ENCODE results near the gene SVOPL. TPM values are rescaled to one million over a fixed set of nuclear protein-coding genes. Genes with fewer than 3 reads are reported as not detected.
"Not testable (repeated sequence)": the region's sequence is repeated elsewhere in the genome, so short reads cannot be mapped to it uniquely, and the experiment has no call there.

Gene SVOPL
- total RNA-seq, 1 experiment from 2014 or later = not detected

- ATAC-seq (no peak), DNase-seq (ENCODE audit: low read depth, low spot score) (no peak)
- POLR2A ChIA-PET = no interaction called here
- no TSS peak for BruUV-seq (replicated peaks)
- Histone ChIP-seq H3K9me3 (ENCODE audit: control insufficient read depth, insufficient read depth, low read depth, low read length) (no peaks in the 10 kb centered on the region), H3K27ac (ENCODE audit: low read length) (no peak overlapping the region), H3K4me1 (ENCODE audit: control insufficient read depth, insufficient read depth, low read length) (no peaks in the 10 kb centered on the region), H3K36me3 (ENCODE audit: control insufficient read depth, insufficient read depth, low read length) (no peaks in the 10 kb centered on the region), H3K27me3 (ENCODE audit: control insufficient read depth, insufficient read depth, low read length) (peaks cover 10% of the 10 kb centered on the region; the same call in 1 of the 2 replicates), H3K4me3 (ENCODE audit: low read depth in 2 of 2, low read length in 2 of 2) (no peak overlapping the region)
- in situ Hi-C loops (cut with HindIII; ENCODE audit: low pct_unique_long_range_greater_than_20kb, low sequenced_read_pairs) = no loop called here
- intact Hi-C loops (cut with micrococcal nuclease; ENCODE audit: unreplicated experiment) = no loop called here
- no peak for TF ChIP-seq REST (IDR thresholded peaks at IDR 0.05; ENCODE audit: insufficient read depth in 1 of 2, low read depth in 2 of 2, low read length in 1 of 2)
- no peak for TF ChIP-seq CTCF (IDR thresholded peaks at IDR 0.05)
- TF ChIP-seq TCF7L2 (IDR thresholded peaks at IDR 0.05; ENCODE audit: low read depth, low read length) = no peak
- TF ChIP-seq POLR2AphosphoS5 (IDR thresholded peaks at IDR 0.05; ENCODE audit: low read depth, low read length) = no peak
- no peak for TF ChIP-seq SIN3A (IDR thresholded peaks at IDR 0.05; ENCODE audit: borderline replicate concordance, insufficient read depth, low read depth, low read length)
- CTCF ChIA-PET = no interaction called here
These were observed 2.9 kb downstream of the SVOPL start for GRCh38 chr7:138698281-138698680.

GRCh38 chr7:138697535-138698182 lies 3.5 kb downstream of the SVOPL start:
- Histone ChIP-seq H3K27ac (ENCODE audit: low read length) (no peak overlapping the region), H3K36me3 (ENCODE audit: control insufficient read depth, insufficient read depth, low read length) (no peaks in the 10 kb centered on the region), H3K9me3 (ENCODE audit: control insufficient read depth, insufficient read depth, low read depth, low read length) (no peaks in the 10 kb centered on the region), H3K27me3 (ENCODE audit: control insufficient read depth, insufficient read depth, low read length) (peaks cover 10% of the 10 kb centered on the region; the same call in 1 of the 2 replicates), H3K4me3 (ENCODE audit: low read depth in 2 of 2, low read length in 2 of 2) (no peak overlapping the region), H3K4me1 (ENCODE audit: control insufficient read depth, insufficient read depth, low read length) (no peaks in the 10 kb centered on the region)
- TF ChIP-seq REST (IDR thresholded peaks at IDR 0.05; ENCODE audit: insufficient read depth in 1 of 2, low read depth in 2 of 2, low read length in 1 of 2) = no peak
- POLR2A ChIA-PET = no interaction called here
- DNase-seq (ENCODE audit: low read depth, low spot score) (no peak), ATAC-seq (no peak)
- intact Hi-C loops (cut with micrococcal nuclease; ENCODE audit: unreplicated experiment) (no loop called here), in situ Hi-C loops (cut with HindIII; ENCODE audit: low pct_unique_long_range_greater_than_20kb, low sequenced_read_pairs) (no loop called here)
- no TSS peak for BruUV-seq (replicated peaks)
- CTCF ChIA-PET = no interaction called here

- intact Hi-C loops (cut with micrococcal nuclease; ENCODE audit: unreplicated experiment); in situ Hi-C loops (cut with HindIII; ENCODE audit: low pct_unique_long_range_greater_than_20kb, low sequenced_read_pairs): not testable (repeated sequence)
- H3K27me3 ChIP-seq (ENCODE audit: control insufficient read depth, insufficient read depth, low read length) = peaks cover 10% of the 10 kb centered on the region; the same call in 1 of the 2 replicates
These were observed 5.4 kb downstream of the SVOPL start for GRCh38 chr7:138695776-138696175.

More at GRCh38 chr7:138695776-138696175, 5.4 kb downstream of the SVOPL start:
- H3K9me3 ChIP-seq (ENCODE audit: control insufficient read depth, insufficient read depth, low read depth, low read length); DNase-seq (ENCODE audit: low read depth, low spot score); CTCF ChIA-PET; H3K36me3 ChIP-seq (ENCODE audit: control insufficient read depth, insufficient read depth, low read length); H3K4me3 ChIP-seq (ENCODE audit: low read depth in 2 of 2, low read length in 2 of 2); H3K27ac ChIP-seq (ENCODE audit: low read length); BruUV-seq (replicated peaks); H3K4me1 ChIP-seq (ENCODE audit: control insufficient read depth, insufficient read depth, low read length); POLR2A ChIA-PET; ATAC-seq: not testable (repeated sequence)
